ENCODE data around the gene H19.

H19 gene

GRCh38 chr11:1997755-1998154 lies at the start of gene H19:
TSS of gene H19 (minus strand) at chr11:1997842.
- no peak for DNase-seq

GRCh38 chr11:2041963-2042362 lies 44.3 kb upstream of the H19 start:
- no peak for DNase-seq

GRCh38 chr11:2041153-2041552 lies 43.5 kb upstream of the H19 start:
- DNase-seq: no peak

- no peak for DNase-seq
Observed at GRCh38 chr11:2039198-2039759, 41.6 kb upstream of the H19 start.

GRCh38 chr11:2036863-2037486 lies 39.3 kb upstream of the H19 start:
- DNase-seq: no peak

GRCh38 chr11:2035382-2035781 lies 37.7 kb upstream of the H19 start:
- no peak for DNase-seq

GRCh38 chr11:2031058-2031457 lies 33.4 kb upstream of the H19 start:
- no peak for DNase-seq

- DNase-seq: no peak
Observed at GRCh38 chr11:2027708-2028107, 30.1 kb upstream of the H19 start.

- DNase-seq: no peak
Observed at GRCh38 chr11:2015025-2015424, 17.4 kb upstream of the H19 start.

- no peak for DNase-seq
Observed at GRCh38 chr11:2012440-2012839, 14.8 kb upstream of the H19 start.

- DNase-seq: no peak
Observed at GRCh38 chr11:2004466-2004865, 6.8 kb upstream of the H19 start.

GRCh38 chr11:2002807-2003206 lies 5.2 kb upstream of the H19 start:
- no peak for DNase-seq

- no peak for DNase-seq
Observed at GRCh38 chr11:2002042-2002776, 4.6 kb upstream of the H19 start.

- no peak for DNase-seq
Observed at GRCh38 chr11:1998861-1999260, 1.2 kb upstream of the H19 start.

GRCh38 chr11:1998290-1998689 lies 648 bp upstream of the H19 start:
- no peak for DNase-seq

GRCh38 chr11:1994121-1994520 lies 3.5 kb downstream of the H19 start:
- no peak for DNase-seq

GRCh38 chr11:1992111-1992510 lies 5.5 kb downstream of the H19 start:
- no peak for DNase-seq

GRCh38 chr11:1990872-1991578 lies 6.6 kb downstream of the H19 start:
- DNase-seq: no peak

- no peak for DNase-seq
Observed at GRCh38 chr11:1989953-1990352, 7.7 kb downstream of the H19 start.

- no peak for DNase-seq
Observed at GRCh38 chr11:1988667-1989317, 8.8 kb downstream of the H19 start.

GRCh38 chr11:1988174-1988573 lies 9.5 kb downstream of the H19 start:
- DNase-seq: no peak

- no peak for DNase-seq
Observed at GRCh38 chr11:1987024-1987423, 10.6 kb downstream of the H19 start.

GRCh38 chr11:1983601-1983961 lies 14.1 kb downstream of the H19 start:
- DNase-seq: no peak
